ENCODE measurements around the gene COL1A1. TPM values are rescaled to one million over a fixed set of nuclear protein-coding genes. Genes with fewer than 3 reads are reported as not detected.

The COL1A1 gene
- polyA plus RNA-seq, 1 of the 3 experiments (the other 2 are of a cell fraction), result 1,461 TPM

DNA sequence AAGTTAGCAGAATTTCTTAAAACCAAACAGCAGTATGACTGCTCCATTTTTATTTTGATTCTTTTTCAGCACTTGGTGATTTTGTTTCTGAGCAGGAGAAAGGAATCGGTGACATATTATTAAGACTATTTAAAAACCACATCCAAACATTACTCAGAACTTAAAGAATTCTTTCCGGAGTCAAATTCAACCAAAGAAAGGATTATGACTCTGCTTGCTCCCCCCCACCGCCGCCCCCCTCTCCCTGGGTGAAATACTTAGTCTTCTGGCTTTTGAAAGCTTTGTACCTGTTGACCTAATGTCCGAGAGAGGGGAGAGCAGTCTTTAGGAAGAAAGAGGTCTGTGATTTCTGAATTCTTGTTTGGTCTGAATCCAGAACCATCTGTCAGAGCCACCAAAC lies 17.9 kb upstream of the COL1A1 start (continued):
- TF ChIP-seq TAF1 (IDR thresholded peaks at IDR 0.05; ENCODE audit: borderline replicate concordance, low read depth, low read length) (peak; percentile 65), EZH2phosphoT487 (IDR thresholded peaks at IDR 0.05; ENCODE audit: borderline replicate concordance, low read depth) (no peak), RFX5 (IDR thresholded peaks at IDR 0.05; ENCODE audit: low read length) (no peak), FOXJ3 (CRISPR knock-in tag; IDR thresholded peaks at IDR 0.05) (no peak), EP300 (IDR thresholded peaks at IDR 0.05; ENCODE audit: borderline replicate concordance in 1 of 2, low read depth in 1 of 2, low read length in 1 of 2) (peak in 1 of 2 experiments; percentile 96; a peak in 2 of 4 replicates), SMC3 (IDR thresholded peaks at IDR 0.05; ENCODE audit: low read depth, low read length) (no peak), MXI1 (IDR thresholded peaks at IDR 0.05; ENCODE audit: low read depth, low read length) (no peak), USF2 (IDR thresholded peaks at IDR 0.05; ENCODE audit: borderline replicate concordance, low read depth, low read length) (no peak), FOSL2 (IDR thresholded peaks at IDR 0.05; ENCODE audit: borderline replicate concordance, low read depth) (peak; percentile 87), MEF2A (IDR thresholded peaks at IDR 0.05; ENCODE audit: borderline replicate concordance, low read depth) (0 out of 2 replicates have a peak, but pooled peaks have one; percentile 47), RAD21 (IDR thresholded peaks at IDR 0.05; ENCODE audit: low read length) (no peak), SIN3A (IDR thresholded peaks at IDR 0.05; ENCODE audit: borderline replicate concordance, low read depth, low read length) (no peak), IRF3 (IDR thresholded peaks at IDR 0.05; ENCODE audit: low read depth, low read length) (no peak), ELF1 (IDR thresholded peaks at IDR 0.05) (no peak; the same call in 1 of the 2 replicates), CTCF (IDR thresholded peaks at IDR 0.05) (no peak), CHD2 (IDR thresholded peaks at IDR 0.05; ENCODE audit: low read length, partially characterized antibody) (no peak), REST (IDR thresholded peaks at IDR 0.05; ENCODE audit: low read depth, low read length) (peak; percentile 73), TEAD4 (IDR thresholded peaks at IDR 0.05; ENCODE audit: borderline replicate concordance, insufficient read depth) (peak; percentile 94)
- TF ChIP-seq, protein P1, sequence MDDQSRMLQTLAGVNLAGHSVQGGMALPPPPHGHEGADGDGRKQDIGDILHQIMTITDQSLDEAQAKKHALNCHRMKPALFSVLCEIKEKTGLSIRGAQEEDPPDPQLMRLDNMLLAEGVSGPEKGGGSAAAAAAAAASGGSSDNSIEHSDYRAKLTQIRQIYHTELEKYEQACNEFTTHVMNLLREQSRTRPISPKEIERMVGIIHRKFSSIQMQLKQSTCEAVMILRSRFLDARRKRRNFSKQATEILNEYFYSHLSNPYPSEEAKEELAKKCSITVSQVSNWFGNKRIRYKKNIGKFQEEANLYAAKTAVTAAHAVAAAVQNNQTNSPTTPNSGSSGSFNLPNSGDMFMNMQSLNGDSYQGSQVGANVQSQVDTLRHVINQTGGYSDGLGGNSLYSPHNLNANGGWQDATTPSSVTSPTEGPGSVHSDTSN (IDR thresholded peaks at IDR 0.05), result peak; percentile 78
- TF ChIP-seq, protein P2, sequence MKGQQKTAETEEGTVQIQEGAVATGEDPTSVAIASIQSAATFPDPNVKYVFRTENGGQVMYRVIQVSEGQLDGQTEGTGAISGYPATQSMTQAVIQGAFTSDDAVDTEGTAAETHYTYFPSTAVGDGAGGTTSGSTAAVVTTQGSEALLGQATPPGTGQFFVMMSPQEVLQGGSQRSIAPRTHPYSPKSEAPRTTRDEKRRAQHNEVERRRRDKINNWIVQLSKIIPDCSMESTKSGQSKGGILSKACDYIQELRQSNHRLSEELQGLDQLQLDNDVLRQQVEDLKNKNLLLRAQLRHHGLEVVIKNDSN (IDR thresholded peaks at IDR 0.05; ENCODE audit: borderline replicate concordance, low read depth), result no peak
